ENCODE measurements around the gene XIRP2.
"Not testable (repeated sequence)": the region's sequence is repeated elsewhere in the genome, so short reads cannot be mapped to it uniquely, and the experiment has no call there.

XIRP2 gene

DNA sequence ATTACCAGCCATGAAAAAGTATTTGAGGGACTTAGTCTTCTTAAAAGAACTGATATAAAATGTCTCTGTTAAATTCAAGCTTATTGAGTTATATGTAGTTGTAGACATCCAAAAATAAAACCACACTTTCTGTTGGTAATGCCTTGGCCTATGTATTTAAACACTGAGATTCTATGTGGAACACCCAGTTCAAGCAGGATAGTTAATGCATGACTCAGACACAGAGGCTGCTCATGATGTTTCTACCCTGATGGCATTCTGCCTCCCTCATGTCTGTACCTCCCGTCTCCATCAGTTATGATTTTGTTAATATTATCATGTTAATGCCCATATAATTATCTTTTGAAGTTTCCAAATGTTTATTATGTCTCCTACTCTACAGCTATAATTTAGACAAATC lies 164.5 kb downstream of the XIRP2 start:
- no peak for DNase-seq (ENCODE audit: low read depth)

DNA sequence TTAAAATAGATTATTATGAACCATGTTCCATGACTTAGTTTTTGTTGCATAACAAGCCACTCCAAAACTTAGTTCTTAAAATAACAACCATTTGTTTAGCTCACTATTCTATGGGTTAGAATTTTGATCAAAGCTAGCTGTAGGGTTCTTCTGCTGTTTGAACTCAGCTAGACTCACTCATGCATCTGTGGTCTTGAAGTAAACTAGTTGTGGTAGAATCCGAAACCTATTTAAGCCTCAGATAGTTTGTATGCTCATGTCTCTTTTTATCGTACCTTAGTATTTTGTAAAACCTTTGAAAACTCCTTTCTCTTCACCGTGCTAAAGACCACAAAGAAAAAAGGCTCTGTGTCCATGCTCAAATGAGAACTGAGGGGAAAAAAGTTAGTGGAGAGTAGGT lies 166.6 kb downstream of the XIRP2 start:
- DNase-seq (ENCODE audit: low read depth) = no peak

DNA sequence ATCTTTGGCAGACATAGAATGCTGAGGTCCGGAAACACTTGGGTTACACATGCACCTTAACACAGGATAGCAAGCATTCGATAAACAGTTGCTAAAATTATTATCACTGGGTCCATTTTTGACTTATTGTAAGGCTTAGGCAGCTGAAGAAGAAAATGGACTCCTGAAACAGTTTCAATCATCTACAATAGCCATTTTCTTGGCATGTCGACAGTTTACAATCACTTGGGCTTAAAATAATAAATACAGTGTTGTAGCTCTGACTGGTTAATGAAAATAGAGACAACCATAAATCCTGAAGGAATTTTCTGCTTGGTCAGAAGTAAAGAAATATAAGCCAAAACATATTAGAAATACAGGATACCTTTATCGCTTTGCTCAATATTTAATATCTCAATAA lies 169.2 kb downstream of the XIRP2 start:
- no peak for DNase-seq (ENCODE audit: low read depth)

DNA sequence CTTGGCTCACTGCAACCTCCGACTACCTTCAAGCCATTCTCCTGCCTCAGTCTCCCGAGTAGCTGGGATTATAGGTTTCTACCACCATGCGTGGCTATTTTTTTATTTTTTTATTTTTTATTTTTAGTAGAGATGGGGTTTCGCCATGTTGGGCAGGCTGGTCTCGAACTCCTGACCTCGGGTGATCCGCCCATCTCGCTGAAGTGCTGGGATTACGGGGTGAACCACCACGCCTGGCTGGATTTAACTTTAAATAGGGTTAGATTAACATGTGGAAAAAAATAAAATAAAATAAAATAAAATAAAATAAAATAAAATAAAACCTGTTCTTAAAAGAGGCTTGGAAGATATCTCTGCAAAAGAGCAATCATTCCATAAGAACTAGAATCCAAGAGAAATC lies 170.9 kb downstream of the XIRP2 start:
- no peak for DNase-seq (ENCODE audit: low read depth)

DNA sequence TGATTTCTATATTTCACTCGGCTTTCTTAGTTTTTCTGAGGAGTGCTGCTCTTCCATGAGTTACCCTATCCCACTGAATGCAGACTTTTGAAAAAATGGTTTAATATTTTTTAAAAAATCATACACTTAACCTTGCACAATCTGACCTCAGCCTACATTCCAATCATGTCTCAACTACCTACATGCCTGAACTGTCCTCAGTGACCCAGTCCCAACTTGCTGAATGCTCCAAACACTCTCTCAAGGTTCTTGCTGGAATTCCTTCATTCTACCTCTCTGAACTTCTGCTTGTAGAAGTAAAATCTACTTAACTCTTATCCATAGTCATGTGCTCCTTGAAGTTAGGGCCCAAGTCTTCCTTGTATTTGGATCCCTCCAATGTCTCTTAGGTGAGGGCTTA lies 181.6 kb downstream of the XIRP2 start:
- no peak for DNase-seq (ENCODE audit: low read depth)

DNA sequence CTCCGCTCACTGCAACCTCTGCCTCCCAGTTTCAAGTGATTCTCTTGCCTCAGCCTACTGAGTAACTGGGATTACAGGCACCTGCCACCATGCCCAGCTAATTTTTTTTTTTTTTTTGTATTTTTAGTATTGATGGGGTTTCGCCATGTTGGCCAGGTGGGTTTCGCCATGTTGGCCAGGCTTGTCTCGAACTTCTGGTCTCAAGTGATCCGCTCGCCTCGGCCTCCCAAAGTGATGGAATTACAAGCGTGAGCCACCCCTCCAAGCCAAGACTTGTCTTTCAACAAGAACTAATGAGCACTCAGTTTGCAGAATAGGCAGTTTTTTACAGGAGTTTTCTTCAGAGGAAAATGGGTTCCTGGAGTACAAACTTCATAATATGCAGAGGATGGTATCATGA lies 187.4 kb downstream of the XIRP2 start:
- not testable (repeated sequence) for DNase-seq (ENCODE audit: low read depth)

DNA sequence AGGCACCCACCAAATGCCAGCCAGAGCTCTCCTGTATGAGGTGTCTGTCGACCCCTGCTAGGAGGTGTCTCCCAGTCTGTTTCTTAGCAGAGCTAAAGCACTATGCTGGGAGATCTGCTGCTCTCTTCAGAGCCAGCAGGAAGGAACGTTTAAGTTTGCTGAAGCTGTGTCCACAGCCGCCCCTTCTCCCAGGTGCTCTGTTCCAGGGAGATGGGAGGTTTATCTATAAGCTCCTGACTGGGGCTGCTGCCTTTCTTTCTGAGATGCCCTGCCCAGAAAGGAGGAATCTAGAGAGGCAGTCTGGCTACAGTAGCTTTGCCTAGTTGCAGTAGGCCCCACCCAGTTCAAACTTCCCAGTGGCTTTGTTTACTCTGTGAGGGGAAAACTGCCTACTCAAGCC lies 210.7 kb downstream of the XIRP2 start:
- DNase-seq (ENCODE audit: low read depth) = not testable (repeated sequence)

DNA sequence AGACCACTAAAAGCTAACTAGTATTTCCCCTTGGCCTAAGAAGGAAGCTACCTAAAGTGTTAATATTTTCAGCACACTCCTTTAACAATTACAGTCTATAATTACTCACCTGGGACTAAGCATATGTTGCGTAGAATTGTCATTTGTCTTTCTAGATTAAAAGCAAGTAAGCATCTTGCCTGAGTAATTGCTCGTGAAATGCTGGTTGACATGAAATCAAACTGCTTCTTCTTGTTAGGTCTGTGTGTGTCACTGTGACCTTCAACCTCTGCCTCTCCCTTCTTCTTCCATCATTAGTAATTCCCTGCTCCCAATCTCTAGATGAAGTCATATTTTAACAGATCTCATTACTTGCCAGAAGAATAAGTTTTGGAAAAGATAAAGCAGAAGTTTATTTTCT lies 212.2 kb downstream of the XIRP2 start:
- no peak for DNase-seq (ENCODE audit: low read depth)

DNA sequence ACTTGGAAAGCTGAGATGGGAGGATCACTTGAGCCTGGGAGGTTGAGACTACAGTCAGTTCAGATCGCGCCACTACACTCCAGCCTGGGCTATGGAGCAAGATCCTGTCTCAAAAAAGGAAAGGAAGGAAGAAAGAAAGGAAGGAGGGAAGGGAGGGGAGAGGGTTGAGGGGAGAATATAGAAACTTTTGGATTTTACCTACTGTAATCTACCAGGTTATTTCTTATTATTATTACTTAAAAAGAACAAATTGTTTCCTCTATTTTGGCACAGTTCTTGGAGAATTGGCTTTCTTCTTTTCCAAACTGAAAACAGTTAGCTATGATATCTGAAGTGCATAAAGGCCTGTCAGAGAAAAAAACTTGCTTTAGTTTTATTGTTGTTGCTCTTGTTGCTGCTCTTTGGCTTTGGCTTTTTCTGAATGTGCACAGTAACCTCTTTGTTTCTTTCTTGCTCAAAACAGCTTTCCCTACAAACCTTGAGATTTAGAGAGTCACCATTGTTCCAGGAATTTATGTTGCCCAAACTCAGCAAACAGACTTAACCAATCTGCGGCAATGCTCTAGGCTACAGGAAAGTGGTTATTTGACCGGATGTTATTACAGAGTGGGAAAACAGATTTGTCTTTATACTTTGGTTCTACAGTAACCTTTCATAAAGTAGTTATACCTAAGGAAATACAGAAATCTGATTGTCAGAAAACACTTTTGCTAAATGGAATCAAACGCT lies 214.9 kb downstream of the XIRP2 start:
- no peak for DNase-seq (ENCODE audit: low read depth)

DNA sequence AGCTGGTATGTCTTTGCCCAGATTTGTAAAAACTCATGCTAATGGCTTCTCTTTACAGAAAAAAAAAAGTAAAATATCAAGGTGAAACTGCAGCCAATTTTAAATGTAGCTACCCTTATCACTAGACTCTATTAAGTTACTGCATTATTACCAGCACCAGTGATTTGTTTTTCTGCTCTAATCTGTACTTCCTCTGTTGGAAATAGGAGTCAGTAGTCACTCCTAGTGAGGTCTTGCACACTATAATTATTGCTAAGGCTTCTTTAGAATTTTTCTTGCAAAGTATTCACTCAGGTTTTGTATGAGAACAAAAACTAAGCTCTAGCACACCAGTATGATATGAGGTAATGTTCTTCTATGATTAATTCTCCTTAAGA lies 215.5 kb downstream of the XIRP2 start:
- DNase-seq (ENCODE audit: low read depth) = no peak

DNA sequence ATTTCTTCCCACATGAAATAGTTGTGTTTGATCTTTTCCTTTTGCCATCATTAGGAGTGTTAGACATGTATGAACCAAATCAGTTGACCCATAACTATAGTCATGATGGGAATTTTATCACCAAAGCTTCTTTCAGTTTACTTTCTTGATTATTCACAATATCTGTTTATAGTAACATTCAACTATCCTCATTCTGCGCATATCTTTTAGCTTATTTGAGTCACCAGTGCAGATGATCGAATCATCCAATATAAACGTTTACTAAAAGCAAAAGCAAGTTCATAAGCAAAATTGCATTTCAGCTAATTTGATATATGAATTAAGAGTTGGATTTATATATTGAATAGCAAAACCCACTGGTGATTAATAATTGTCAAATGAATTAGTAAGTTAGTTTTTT lies 216.4 kb downstream of the XIRP2 start:
- no peak for DNase-seq (ENCODE audit: low read depth)

DNA sequence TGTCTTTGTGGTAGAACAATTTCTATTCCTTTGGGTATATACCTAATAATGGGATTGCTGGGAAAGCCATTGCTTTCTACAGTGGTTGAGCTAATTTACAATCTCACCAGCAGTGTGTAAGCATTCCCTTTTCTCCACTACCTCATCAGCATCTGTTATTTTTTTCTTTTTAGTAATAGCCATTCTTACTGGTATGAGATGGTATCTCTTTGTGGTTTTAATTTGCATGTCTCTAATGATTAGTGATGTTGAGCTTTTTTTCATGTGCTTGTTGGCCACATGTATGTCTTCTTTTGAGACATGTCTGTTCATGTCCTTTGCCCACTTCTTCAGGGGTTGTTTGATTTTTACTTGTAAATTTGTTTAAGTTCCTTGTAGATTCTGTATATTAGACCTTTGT lies 221.4 kb downstream of the XIRP2 start:
- not testable (repeated sequence) for DNase-seq (ENCODE audit: low read depth)

DNA sequence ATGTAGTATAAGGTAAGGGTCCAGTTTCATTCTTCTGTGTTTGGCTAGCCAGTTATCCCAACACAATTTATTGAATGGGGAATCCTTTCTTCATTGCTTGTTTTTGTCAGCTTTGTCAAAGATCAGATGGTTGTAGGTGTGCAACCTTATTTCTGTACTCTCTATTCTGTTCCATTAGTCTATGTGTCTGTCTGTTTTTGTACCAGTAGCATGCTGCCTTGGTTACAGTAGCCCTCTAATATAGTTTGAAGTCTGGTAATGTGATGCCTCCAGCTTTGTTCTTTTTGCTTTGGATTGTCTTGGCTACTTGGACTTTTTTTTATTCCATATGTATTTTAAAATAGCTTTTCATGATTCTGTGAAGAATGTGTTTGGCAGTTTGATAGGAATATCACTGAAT lies 222.1 kb downstream of the XIRP2 start:
- DNase-seq (ENCODE audit: low read depth) = no peak

DNA sequence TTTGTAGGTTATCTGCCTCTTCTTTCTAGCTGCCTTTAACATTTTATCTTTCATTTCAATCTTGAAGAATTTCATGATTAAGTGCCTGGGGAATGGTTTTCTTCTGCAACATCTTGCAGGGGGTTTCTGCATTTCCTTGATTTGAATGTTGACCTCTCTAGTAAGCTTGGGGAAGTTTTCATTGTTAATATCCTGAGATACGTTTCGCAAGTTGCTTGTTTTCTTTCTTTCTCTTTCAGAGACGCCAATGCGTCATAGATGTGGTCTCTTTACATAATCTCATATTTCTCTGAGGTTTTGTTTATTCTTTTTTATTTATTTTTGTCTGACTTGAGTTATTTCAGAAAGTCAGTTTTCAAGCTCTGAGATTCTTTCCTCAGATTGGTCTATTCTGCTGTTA lies 225.7 kb downstream of the XIRP2 start:
- no peak for DNase-seq (ENCODE audit: low read depth)

DNA sequence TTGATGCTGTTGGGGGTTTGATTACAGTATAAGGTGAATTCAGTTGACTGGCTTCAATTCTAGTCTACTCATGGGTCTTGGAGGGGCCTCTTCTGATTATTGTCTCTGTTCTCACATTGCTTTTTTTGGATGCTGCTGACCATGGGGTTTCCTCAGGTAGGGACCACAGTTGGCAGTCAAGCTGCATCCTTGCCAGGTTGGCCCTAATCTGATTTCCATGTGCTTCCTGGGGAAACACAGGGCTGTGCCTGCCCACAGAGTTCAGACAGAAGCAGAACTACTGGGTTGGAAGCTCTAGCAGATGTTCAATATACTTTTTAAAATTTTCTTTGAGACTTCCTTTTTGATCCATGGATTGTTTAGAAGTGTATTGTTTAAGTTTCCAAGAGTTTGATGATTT lies 227.3 kb downstream of the XIRP2 start:
- no peak for DNase-seq (ENCODE audit: low read depth)

DNA sequence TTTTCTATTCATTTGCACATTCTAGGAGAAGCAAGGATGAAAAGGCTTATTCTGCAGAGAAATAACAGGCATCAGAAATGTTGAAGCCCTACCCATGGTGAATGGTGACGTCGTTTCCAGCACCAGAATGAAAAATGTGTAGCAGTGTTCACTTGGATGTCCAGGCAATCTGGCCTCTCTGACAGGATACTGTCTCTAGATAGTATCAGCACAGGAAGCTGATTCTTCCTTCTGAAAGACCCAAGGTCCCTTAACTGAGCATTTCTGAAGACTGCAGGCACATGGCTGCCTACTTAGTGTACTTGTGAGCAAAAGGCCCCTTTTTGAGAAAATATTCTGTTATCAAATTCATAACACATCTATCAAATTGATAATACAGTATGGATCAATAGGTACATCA lies 234.1 kb downstream of the XIRP2 start:
- no peak for DNase-seq (ENCODE audit: low read depth)

DNA sequence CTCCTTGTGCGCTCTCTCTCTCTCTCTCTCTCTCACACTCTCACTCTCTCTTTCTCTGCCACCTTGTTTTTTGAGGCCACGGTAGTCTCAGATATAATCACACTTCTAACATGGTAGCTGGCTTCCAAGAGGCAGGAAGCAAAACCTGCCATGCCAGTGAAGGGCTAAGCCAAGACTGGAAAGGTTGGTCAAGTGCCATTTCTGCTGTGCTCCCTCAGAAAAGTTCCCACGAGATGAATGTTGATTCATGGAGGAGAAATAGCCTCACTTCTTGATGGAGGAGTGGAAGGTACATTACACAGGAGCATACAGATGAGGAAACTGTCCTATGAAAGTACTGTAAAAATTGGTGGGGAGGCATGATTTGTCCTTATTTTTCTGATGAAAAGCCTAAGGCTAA lies 237.9 kb downstream of the XIRP2 start:
- no peak for DNase-seq (ENCODE audit: low read depth)

DNA sequence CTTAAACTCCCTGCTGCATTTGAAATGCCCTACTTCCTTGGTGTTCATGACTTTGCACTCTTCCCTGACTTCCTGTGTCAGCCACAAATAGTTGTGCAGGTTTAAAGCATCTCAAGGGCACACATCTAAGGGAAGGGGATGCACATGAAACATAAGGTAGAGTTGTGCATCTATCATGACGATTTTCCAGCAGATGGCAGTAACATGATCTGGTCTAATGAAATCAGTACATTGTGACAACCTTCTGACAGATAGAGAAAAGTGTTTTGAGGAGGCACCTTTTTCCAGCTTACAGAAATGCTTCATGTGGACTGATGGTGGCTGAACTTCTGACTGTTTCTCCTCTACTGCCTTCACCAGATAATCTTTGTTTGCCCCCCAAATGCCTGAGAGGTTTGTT lies 238.9 kb downstream of the XIRP2 start:
- no peak for DNase-seq (ENCODE audit: low read depth)

DNA sequence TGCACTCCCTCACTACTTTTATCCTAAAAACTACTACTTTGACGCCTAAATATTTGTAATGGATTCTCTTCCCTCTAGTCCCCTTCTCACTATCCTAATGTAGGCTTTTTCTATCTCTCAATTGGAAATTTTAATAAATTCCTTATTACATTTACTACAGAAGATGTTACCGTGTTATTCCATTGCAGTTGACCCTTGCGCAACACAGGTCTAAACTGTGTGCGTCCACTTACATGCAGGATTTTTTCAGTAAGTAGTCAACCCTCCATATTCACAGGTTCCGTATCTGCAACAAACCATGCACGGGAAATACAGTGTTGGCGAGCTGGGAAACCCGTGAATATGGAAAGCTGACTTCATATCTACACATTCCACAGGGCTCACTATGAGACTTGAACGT lies 239.8 kb downstream of the XIRP2 start:
- DNase-seq (ENCODE audit: low read depth) = no peak

DNA sequence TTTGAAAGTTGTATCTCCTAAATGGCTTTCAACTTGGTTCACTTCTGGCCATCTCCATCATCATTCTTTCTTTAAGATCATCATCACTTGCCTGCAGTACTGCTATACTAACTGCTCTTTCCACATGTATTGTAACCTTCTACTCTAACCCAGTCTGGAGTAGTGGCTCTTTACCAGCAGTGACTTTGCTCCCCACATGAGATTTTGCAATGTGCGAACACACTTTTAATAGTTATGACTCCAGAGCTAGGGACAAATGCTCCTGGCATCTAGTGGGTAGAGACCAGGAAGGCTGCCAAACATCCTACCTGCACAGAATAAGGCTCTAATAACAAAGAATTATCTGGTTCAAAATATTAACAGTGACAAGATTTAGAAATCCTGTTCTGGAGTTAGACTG lies 243.8 kb downstream of the XIRP2 start:
- DNase-seq (ENCODE audit: low read depth) = no peak

DNA sequence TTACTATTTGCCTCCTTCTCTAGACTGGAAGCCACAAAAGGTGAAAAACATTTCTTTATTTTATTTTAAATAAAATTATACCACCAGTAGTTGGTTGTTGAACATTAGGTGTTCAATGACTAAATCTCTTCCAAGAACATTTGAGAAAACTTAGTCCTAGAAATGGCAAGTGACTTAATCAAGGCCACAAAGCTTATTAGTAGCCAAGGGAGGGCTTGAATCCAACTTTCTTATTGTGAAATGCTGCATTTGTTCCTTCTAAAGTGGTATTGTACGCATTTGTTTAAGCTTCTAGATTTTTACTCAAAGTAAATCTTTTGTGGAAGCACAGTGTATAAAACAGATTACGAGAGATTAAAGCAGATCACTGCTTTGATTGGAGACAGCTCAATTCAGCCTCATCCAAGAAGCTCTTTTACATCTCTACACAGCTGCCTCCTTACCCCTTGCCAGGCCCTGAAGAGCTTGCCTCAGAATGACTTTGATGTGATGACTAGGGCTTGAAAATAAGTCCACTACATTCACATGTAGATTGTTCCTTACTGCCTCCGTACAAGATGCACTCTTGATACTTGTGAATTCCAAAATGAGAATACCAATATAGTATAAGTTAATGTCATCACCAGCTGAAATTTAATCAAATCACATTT lies 244.8 kb downstream of the XIRP2 start:
- DNase-seq (ENCODE audit: low read depth) = no peak

DNA sequence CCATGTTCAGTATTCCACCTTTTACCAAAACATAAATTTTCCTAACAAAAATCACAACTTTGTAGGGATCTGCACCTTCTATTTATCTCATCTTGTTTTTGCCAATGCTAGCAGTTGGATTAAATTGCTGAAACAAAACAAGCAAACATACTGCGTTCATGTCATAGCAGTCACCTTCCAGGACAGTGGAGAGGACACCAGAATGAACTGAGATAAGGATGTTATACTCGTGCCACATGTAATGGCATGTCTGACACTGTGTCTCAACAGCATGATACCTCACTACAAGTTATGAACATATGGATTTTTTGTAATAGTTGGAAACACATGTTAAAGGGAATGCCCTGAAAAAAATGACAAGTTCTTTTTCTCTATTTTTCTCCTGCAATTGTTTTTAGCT lies 245.3 kb downstream of the XIRP2 start:
- DNase-seq (ENCODE audit: low read depth) = no peak

DNA sequence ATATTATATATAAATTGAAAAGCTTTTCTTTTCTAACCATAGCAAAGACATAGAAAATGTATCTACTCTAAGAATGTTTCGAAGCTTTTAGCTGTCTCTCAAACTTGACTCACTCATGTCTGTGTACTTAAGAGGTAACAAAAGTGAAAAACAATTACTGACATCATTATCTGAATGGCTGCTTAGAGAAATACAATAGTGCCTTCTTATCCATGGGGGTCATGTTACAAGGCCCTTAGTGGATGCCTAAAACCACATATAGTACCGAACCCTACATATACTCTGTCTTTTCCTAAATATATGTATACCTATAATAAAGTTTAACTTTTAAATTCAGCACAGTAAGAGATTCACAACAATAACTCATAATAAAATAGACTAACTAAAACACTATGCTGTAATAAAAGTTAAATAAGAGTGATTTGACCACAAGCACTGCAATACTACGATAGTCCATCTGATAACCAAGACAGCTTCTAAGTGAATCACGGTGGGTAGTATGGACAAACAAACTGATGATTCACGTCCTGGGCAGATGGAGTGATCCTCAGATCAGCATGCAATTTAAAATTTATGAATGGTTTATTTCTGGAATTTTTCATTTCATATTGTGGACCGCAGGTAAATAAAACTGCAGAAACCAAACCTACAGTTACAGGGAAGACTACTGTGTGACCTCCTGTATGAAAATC lies 246.2 kb downstream of the XIRP2 start:
- no peak for DNase-seq (ENCODE audit: low read depth)

DNA sequence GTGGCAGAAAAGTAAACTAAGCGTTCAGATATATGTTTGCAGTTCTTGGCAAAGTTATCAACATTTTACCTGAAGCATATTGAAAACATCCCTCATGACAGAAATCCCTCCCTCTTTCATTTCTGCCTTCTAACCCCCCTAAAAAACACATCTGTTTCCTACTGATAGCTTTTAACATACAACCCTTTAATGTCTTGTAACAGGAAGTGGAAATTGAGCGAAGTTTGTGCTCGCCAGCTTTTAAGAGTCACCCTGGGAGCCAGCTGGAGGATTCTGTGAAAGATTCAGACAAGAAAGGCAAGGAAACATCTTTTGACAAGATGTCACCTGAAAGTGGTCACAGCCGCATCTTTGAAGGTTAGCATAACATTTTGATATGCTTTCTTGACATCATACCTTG lies 247.4 kb downstream of the XIRP2 start:
- DNase-seq (ENCODE audit: low read depth) = no peak

All from activated T-cell treated with anti-CD3 and anti-CD28 coated beads for 24 hours (primary cell).